ENCODE results near the gene FKBP3.

DNA sequence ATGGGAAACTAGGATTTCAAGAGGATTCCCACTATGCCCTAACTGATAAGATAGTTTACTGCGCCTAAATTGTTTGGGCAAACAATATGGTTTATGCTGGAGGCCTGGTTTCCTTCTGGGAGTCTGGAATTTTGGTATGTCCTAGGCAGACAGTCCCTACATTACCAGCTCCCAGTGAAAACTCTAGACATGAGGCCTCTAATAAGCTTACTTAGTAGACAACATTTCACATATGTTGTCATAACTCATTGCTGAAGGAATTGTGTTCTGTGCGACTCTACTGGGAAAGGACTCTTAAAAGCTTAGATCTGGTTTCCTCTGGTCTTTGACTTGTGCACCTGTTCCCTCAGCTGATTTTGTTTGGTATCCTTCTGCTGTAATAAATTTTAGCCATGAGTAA lies 68.3 kb downstream of the FKBP3 start:
- TF ChIP-seq, protein P1, sequence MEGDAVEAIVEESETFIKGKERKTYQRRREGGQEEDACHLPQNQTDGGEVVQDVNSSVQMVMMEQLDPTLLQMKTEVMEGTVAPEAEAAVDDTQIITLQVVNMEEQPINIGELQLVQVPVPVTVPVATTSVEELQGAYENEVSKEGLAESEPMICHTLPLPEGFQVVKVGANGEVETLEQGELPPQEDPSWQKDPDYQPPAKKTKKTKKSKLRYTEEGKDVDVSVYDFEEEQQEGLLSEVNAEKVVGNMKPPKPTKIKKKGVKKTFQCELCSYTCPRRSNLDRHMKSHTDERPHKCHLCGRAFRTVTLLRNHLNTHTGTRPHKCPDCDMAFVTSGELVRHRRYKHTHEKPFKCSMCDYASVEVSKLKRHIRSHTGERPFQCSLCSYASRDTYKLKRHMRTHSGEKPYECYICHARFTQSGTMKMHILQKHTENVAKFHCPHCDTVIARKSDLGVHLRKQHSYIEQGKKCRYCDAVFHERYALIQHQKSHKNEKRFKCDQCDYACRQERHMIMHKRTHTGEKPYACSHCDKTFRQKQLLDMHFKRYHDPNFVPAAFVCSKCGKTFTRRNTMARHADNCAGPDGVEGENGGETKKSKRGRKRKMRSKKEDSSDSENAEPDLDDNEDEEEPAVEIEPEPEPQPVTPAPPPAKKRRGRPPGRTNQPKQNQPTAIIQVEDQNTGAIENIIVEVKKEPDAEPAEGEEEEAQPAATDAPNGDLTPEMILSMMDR (IDR thresholded peaks at IDR 0.05), result no peak
- TF ChIP-seq POLR2A (IDR thresholded peaks at IDR 0.05), result no peak
